Panc1 (cell line): ENCODE results near the gene JADE3. TPM values are rescaled to one million over a fixed set of nuclear protein-coding genes. Genes with fewer than 3 reads are reported as not detected.

Source experiments
- ATAC-seq: fragments of 200-7000 bp; cut with Tn5 transposase; 2 replicates; pipeline ENCODE4 v1.9.1; 2020; ENCODE audit warnings: mild to moderate bottlenecking, moderate library complexity
- BruUV-seq: library from RNA; stranded (reverse); fragments of 400-500 nt; replicated peaks from 2 replicates; lab custom pipeline; 2021; lab: Mats Ljungman, UMichigan
- CTCF ChIA-PET: fragments of 300-600 bp; sonication (Branson Sonifier 250); formaldehyde crosslinking; loops from one replicate; lab custom pipeline; 2022; ENCODE audit warnings: antibody characterized with exemption; lab: Charles Lee
- POLR2A ChIA-PET: fragments of 300-600 bp; sonication (Branson Sonifier 250); formaldehyde crosslinking; loops from one replicate; lab custom pipeline; 2022; ENCODE audit warnings: antibody characterized with exemption; lab: Charles Lee
- DNase-seq: peaks from one replicate; pipeline ENCODE4 v3.0.0-alpha.2; 2010; ENCODE audit warnings: low read depth, low spot score
- H3K27ac ChIP-seq: 2 replicates; pipeline ENCODE4 v1.5.1; 2011; ENCODE audit warnings: mild to moderate bottlenecking, low read length, inconsistent platforms
- H3K27me3 ChIP-seq: fragments of 200-500 bp; sonication (Bioruptor generic); 2 replicates; pipeline ENCODE4 v1.6.0; 2014; ENCODE audit warnings: low read length, inconsistent platforms; ENCODE audit not compliant: control insufficient read depth, insufficient read depth
- H3K36me3 ChIP-seq: fragments of 200-500 bp; sonication (Bioruptor generic); 2 replicates; pipeline ENCODE4 v1.5.1; 2014; ENCODE audit warnings: inconsistent platforms, mild to moderate bottlenecking, low read length, moderate library complexity; ENCODE audit not compliant: control insufficient read depth, insufficient read depth
- H3K4me1 ChIP-seq: 2 replicates; pipeline ENCODE4 v1.5.1; 2011; ENCODE audit warnings: inconsistent platforms, mild to moderate bottlenecking, low read length, moderate library complexity; ENCODE audit not compliant: control insufficient read depth, insufficient read depth
- H3K4me3 ChIP-seq, 2 experiments: 2 replicates each; pipeline ENCODE4 v1.5.1; 2011 to 2012; ENCODE audit warnings: low read depth in 2 of 2, low read length in 2 of 2, mild to moderate bottlenecking in 2 of 2, inconsistent platforms in 1 of 2, moderate library complexity in 1 of 2
- H3K9me3 ChIP-seq: fragments of 200-500 bp; sonication (Bioruptor generic); 2 replicates; pipeline ENCODE4 v1.5.1; 2014; ENCODE audit warnings: low read depth, mild to moderate bottlenecking, inconsistent platforms, low read length, moderate library complexity; ENCODE audit not compliant: control insufficient read depth, insufficient read depth
- POLR2AphosphoS5 ChIP-seq: IDR thresholded peaks from 2 replicates; pipeline ENCODE4 v1.6.1; 2012; ENCODE audit warnings: mild to moderate bottlenecking, low read depth, low read length, moderate library complexity
- SIN3A ChIP-seq: IDR thresholded peaks from 2 replicates; pipeline ENCODE4 v1.6.1; 2012; ENCODE audit warnings: low read depth, mild to moderate bottlenecking, low read length, moderate library complexity, borderline replicate concordance; ENCODE audit not compliant: insufficient read depth
- TCF7L2 ChIP-seq: IDR thresholded peaks from 2 replicates; pipeline ENCODE4 v1.6.1; 2011; ENCODE audit warnings: mild to moderate bottlenecking, low read depth, low read length, inconsistent platforms
- in situ Hi-C: cut with HindIII; loops from 2 replicates; pipeline ENCODE4 v1.10.0; 2016; ENCODE audit warnings: low sequenced_read_pairs, low pct_unique_long_range_greater_than_20kb
- intact Hi-C: fragments of 100-400 bp; cut with micrococcal nuclease; formaldehyde crosslinking; loops from one replicate; pipeline ENCODE4 v1.10.0; 2022; ENCODE audit not compliant: unreplicated experiment
- total RNA-seq: library from RNA; stranded (reverse); gene quantifications from one replicate; pipeline ENCODE4 v1.2.1, GENCODE V29; 2021; ENCODE audit not compliant: unreplicated experiment
- TF ChIP-seq, protein P1 (sequence below), 2 experiments: IDR thresholded peaks; 2 replicates each; pipeline ENCODE4 v1.6.1; 2011 to 2012; ENCODE audit warnings: low read depth in 2 of 2, control low read depth in 1 of 2, low read length in 1 of 2, mild to moderate bottlenecking in 1 of 2, moderate library complexity in 1 of 2; ENCODE audit not compliant: insufficient read depth in 1 of 2
- TF ChIP-seq, protein P2 (sequence below): fragments of 450-650 bp; IDR thresholded peaks from 2 replicates; pipeline ENCODE4 v1.5.1; 2017; ENCODE audit warnings: mild to moderate bottlenecking

The JADE3 gene
- total RNA-seq, 1 experiment from 2014 or later, result 22.2 TPM

GRCh38 chrX:47093860-47094259, 181.6 kb downstream of the JADE3 start:
- Histone ChIP-seq H3K9me3 (no peaks in the 10 kb centered on the region), H3K27ac (no peak overlapping the region), H3K4me3 (no peak overlapping the region), H3K27me3 (no peaks in the 10 kb centered on the region), H3K4me1 (no peaks in the 10 kb centered on the region), H3K36me3 (no peaks in the 10 kb centered on the region)
- no TSS peak for BruUV-seq
- intact Hi-C loops (loop anchor here (5.0 to 10.0 kb wide), 2 partner anchors 189 to 292 kb away; no protein-coding TSS in a partner anchor), in situ Hi-C loops (no loop called here)
- POLR2A ChIA-PET, result interaction anchor here (0.6 kb wide), 1 partner anchor 13 kb away, joined by 3 read pairs; no protein-coding TSS in a partner anchor
- ATAC-seq (no peak), DNase-seq (no peak)
- CTCF ChIA-PET, result interaction anchor here (0.6 kb wide), 1 partner anchor 32 kb away, joined by 5 read pairs; no protein-coding TSS in a partner anchor
- no peak for TF ChIP-seq TCF7L2
- TF ChIP-seq, protein P1, sequence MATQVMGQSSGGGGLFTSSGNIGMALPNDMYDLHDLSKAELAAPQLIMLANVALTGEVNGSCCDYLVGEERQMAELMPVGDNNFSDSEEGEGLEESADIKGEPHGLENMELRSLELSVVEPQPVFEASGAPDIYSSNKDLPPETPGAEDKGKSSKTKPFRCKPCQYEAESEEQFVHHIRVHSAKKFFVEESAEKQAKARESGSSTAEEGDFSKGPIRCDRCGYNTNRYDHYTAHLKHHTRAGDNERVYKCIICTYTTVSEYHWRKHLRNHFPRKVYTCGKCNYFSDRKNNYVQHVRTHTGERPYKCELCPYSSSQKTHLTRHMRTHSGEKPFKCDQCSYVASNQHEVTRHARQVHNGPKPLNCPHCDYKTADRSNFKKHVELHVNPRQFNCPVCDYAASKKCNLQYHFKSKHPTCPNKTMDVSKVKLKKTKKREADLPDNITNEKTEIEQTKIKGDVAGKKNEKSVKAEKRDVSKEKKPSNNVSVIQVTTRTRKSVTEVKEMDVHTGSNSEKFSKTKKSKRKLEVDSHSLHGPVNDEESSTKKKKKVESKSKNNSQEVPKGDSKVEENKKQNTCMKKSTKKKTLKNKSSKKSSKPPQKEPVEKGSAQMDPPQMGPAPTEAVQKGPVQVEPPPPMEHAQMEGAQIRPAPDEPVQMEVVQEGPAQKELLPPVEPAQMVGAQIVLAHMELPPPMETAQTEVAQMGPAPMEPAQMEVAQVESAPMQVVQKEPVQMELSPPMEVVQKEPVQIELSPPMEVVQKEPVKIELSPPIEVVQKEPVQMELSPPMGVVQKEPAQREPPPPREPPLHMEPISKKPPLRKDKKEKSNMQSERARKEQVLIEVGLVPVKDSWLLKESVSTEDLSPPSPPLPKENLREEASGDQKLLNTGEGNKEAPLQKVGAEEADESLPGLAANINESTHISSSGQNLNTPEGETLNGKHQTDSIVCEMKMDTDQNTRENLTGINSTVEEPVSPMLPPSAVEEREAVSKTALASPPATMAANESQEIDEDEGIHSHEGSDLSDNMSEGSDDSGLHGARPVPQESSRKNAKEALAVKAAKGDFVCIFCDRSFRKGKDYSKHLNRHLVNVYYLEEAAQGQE (IDR thresholded peaks at IDR 0.05; ENCODE audit: insufficient read depth in 1 of 2, low read depth in 2 of 2, low read length in 1 of 2), result no peak
- TF ChIP-seq SIN3A, result no peak

DNA sequence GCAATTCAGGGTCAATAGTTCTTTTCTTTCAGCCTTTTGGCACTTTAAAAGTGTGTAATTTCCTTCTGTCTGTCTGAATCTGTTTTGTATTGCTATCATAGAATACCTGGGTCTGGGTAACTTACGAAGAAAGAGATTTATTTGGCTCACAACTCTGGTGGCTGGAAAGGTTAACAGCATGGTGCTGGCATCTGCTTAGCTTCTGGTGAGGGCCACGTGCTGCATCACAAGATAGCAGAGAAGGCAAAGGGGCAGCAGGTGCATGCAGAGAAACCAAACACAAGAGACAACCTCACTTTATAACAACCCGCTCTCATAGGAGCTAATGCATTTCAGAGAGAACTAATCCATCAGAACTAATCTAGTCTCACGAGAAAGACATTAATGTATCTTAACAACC, 184.8 kb downstream of the JADE3 start:
- ChIA-PET POLR2A (interaction anchor here (0.6 kb wide), 1 partner anchor 17 kb away, joined by 3 read pairs; no protein-coding TSS in a partner anchor), CTCF (no interaction called here)
- no peaks in the 10 kb centered on the region for H3K4me1 ChIP-seq
- no TSS peak for BruUV-seq
- no peaks in the 10 kb centered on the region for H3K9me3 ChIP-seq
- H3K27ac ChIP-seq, result no peak overlapping the region
- intact Hi-C loops, result loop anchor here (10.0 kb wide), 1 partner anchor 192 kb away; no protein-coding TSS in a partner anchor
- in situ Hi-C loops, result no loop called here
- H3K27me3 ChIP-seq, result no peaks in the 10 kb centered on the region
- no peak overlapping the region for H3K4me3 ChIP-seq
- H3K36me3 ChIP-seq, result no peaks in the 10 kb centered on the region
- ATAC-seq, result no peak
- TF ChIP-seq POLR2AphosphoS5 (no peak), SIN3A (no peak), TCF7L2 (no peak)
- TF ChIP-seq, protein P2, sequence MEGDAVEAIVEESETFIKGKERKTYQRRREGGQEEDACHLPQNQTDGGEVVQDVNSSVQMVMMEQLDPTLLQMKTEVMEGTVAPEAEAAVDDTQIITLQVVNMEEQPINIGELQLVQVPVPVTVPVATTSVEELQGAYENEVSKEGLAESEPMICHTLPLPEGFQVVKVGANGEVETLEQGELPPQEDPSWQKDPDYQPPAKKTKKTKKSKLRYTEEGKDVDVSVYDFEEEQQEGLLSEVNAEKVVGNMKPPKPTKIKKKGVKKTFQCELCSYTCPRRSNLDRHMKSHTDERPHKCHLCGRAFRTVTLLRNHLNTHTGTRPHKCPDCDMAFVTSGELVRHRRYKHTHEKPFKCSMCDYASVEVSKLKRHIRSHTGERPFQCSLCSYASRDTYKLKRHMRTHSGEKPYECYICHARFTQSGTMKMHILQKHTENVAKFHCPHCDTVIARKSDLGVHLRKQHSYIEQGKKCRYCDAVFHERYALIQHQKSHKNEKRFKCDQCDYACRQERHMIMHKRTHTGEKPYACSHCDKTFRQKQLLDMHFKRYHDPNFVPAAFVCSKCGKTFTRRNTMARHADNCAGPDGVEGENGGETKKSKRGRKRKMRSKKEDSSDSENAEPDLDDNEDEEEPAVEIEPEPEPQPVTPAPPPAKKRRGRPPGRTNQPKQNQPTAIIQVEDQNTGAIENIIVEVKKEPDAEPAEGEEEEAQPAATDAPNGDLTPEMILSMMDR, result no peak
- TF ChIP-seq, protein P1 (IDR thresholded peaks at IDR 0.05; ENCODE audit: insufficient read depth in 1 of 2, low read depth in 2 of 2, low read length in 1 of 2), result no peak
- no peak for DNase-seq
